Keratinocyte (primary cell): Measurements from ENCODE around the gene BCAS3. TPM values are rescaled to one million over a fixed set of nuclear protein-coding genes. Genes with fewer than 3 reads are reported as not detected.

ENCODE experiments used
- DNase-seq: peaks from one replicate; pipeline ENCODE4 v3.0.0-alpha.2; 2011; ENCODE audit warnings: low read depth, missing footprints, low spot score
- FAIRE-seq: peaks from 2 replicates; lab custom pipeline; 2011; peaks lifted over from hg19 to GRCh38; lab: Jason Lieb, UNC
- H2AFZ ChIP-seq: 2 replicates; pipeline ENCODE4 v1.6.0; 2012; ENCODE audit warnings: low read length, control low read depth, inconsistent platforms; ENCODE audit not compliant: control insufficient read depth
- H3K27ac ChIP-seq: 2 replicates; pipeline ENCODE4 v1.5.1; 2011; ENCODE audit warnings: low read length; ENCODE audit not compliant: control insufficient read depth, insufficient read depth
- H3K27me3 ChIP-seq: 3 replicates; pipeline ENCODE4 v1.6.0; 2011; ENCODE audit warnings: low read length; ENCODE audit not compliant: control insufficient read depth, insufficient read depth; ENCODE audit errors: extremely low read depth
- H3K36me3 ChIP-seq, 2 experiments: 2 replicates in 1 of 2; 3 replicates in 1 of 2; pipeline ENCODE4 v1.5.1; 2011; ENCODE audit warnings: low read length in 2 of 2, mild to moderate bottlenecking in 1 of 2; ENCODE audit not compliant: control insufficient read depth in 2 of 2, insufficient read depth in 2 of 2; ENCODE audit errors: extremely low read depth in 1 of 2
- H3K4me1 ChIP-seq: 3 replicates; pipeline ENCODE4 v1.5.1; 2011; ENCODE audit warnings: low read length; ENCODE audit not compliant: control insufficient read depth, insufficient read depth; ENCODE audit errors: extremely low read depth
- H3K4me2 ChIP-seq: 3 replicates; pipeline ENCODE4 v1.6.0; 2011; ENCODE audit warnings: low read depth, low read length; ENCODE audit not compliant: control insufficient read depth, insufficient read depth; ENCODE audit errors: extremely low read depth
- H3K4me3 ChIP-seq, 3 experiments: fragments of 200-600 bp in 1 of 3; sonication (generic) in 1 of 3; 2 replicates in 2 of 3; 3 replicates in 1 of 3; pipeline ENCODE4 v1.5.1; 2011 to 2016; ENCODE audit warnings: low read length in 3 of 3, mild to moderate bottlenecking in 3 of 3, control low read depth in 2 of 3, inconsistent platforms in 1 of 3, low read depth in 1 of 3, mixed read lengths in 1 of 3, mixed run types in 1 of 3, moderate library complexity in 1 of 3; ENCODE audit not compliant: control insufficient read depth in 2 of 3, insufficient read depth in 2 of 3; ENCODE audit errors: extremely low read depth in 1 of 3
- H3K79me2 ChIP-seq: 2 replicates; pipeline ENCODE4 v1.6.0; 2012; ENCODE audit warnings: low read length; ENCODE audit not compliant: control insufficient read depth, insufficient read depth
- H3K9ac ChIP-seq: 3 replicates; pipeline ENCODE4 v1.6.0; 2011; ENCODE audit warnings: low read length; ENCODE audit not compliant: control insufficient read depth, insufficient read depth; ENCODE audit errors: extremely low read depth
- H3K9me1 ChIP-seq: 3 replicates; pipeline ENCODE4 v1.6.0; 2011; ENCODE audit warnings: low read length; ENCODE audit not compliant: control insufficient read depth, insufficient read depth; ENCODE audit errors: extremely low read depth
- H3K9me3 ChIP-seq: 2 replicates; pipeline ENCODE4 v1.5.1; 2012; ENCODE audit warnings: low read depth, low read length; ENCODE audit not compliant: control insufficient read depth
- H4K20me1 ChIP-seq: 3 replicates; pipeline ENCODE4 v1.6.0; 2011; ENCODE audit warnings: low read length; ENCODE audit not compliant: control insufficient read depth, insufficient read depth; ENCODE audit errors: extremely low read depth
- CTCF ChIP-seq, 3 experiments: IDR thresholded peaks in 1 of 3; conservative IDR thresholded peaks in 1 of 3; optimal IDR thresholded peaks in 1 of 3; 2 replicates in 2 of 3; 3 replicates in 1 of 3; pipeline versions ENCODE3 to v1.5.1; 2011; ENCODE audit warnings: low read length in 3 of 3, mild to moderate bottlenecking in 3 of 3, moderate library complexity in 2 of 3, control low read depth in 1 of 3, inconsistent platforms in 1 of 3; ENCODE audit not compliant: insufficient read depth in 2 of 3; ENCODE audit errors: extremely low read depth in 1 of 3
- EZH2 ChIP-seq: IDR thresholded peaks from one replicate; pipeline ENCODE4 v1.6.1; 2012; ENCODE audit warnings: inconsistent platforms, mild to moderate bottlenecking, low read length, moderate library complexity
- dilution Hi-C: fragments of 300-500 bp; cut with MboI; formaldehyde crosslinking; loops from one replicate; pipeline ENCODE4 v1.7.0; 2020; ENCODE audit warnings: low sequenced_read_pairs; ENCODE audit not compliant: extremely low pct_ligation_motif_present
- polyA plus RNA-seq, 5 experiments: library from polyadenylated mRNA; depleted of rRNA in 3 of 5; stranded (reverse) in 3 of 5; stranded (forward) in 1 of 5; unstranded in 1 of 5; fragments of >200 nt; gene quantifications; 1 replicate in 1 of 5; 2 replicates in 3 of 5; 3 replicates in 1 of 5; pipeline versions ENCODE4 v1.2.1 to v1.2.3, GENCODE V29; 2011 to 2012; ENCODE audit warnings: missing spikeins in 2 of 5, low read depth in 1 of 5, low replicate concordance in 1 of 5

The BCAS3 gene
- polyA plus RNA-seq, 1 donor (not counting 4 experiments of a cell fraction or from before 2014, with no cell fraction given): 11.8 TPM

- H2AFZ ChIP-seq: no peak overlapping the region
- H3K9me1 ChIP-seq: no peaks in the 10 kb centered on the region
- H3K27ac ChIP-seq: no peak overlapping the region
- no peaks in the 10 kb centered on the region for H3K36me3 ChIP-seq
- no peaks in the 10 kb centered on the region for H3K4me1 ChIP-seq
- no peaks in the 10 kb centered on the region for H3K27me3 ChIP-seq
- no peak for TF ChIP-seq CTCF (optimal IDR thresholded peaks at IDR 0.05 in 1 of 3, IDR thresholded peaks at IDR 0.05 in 1 of 3, conservative IDR thresholded peaks at IDR 0.05 in 1 of 3; ENCODE audit: extremely low read depth in 1 of 3, insufficient read depth in 2 of 3, low read length in 3 of 3)
- no peak for TF ChIP-seq EZH2
- dilution Hi-C loops: no loop called here
- H3K79me2 ChIP-seq: no peaks in the 10 kb centered on the region
- no peak for DNase-seq
- H3K9ac ChIP-seq: no peak overlapping the region
- H3K4me2 ChIP-seq: no peak overlapping the region
- no peak for FAIRE-seq
- no peaks in the 10 kb centered on the region for H3K9me3 ChIP-seq
- H4K20me1 ChIP-seq: peaks cover 2% of the 10 kb centered on the region
- H3K4me3 ChIP-seq: no peak overlapping the region
Observed at GRCh38 chr17:61382796-61383688, 705.4 kb downstream of the BCAS3 start.

- Histone ChIP-seq H3K79me2 (no peaks in the 10 kb centered on the region), H4K20me1 (peaks cover 2% of the 10 kb centered on the region), H3K9ac (no peak overlapping the region), H3K27me3 (peaks cover 2% of the 10 kb centered on the region), H3K9me1 (no peaks in the 10 kb centered on the region), H3K4me3 (no peak overlapping the region), H3K4me2 (no peak overlapping the region), H2AFZ (no peak overlapping the region), H3K4me1 (no peaks in the 10 kb centered on the region), H3K9me3 (no peaks in the 10 kb centered on the region), H3K27ac (no peak overlapping the region), H3K36me3 (no peaks in the 10 kb centered on the region)
- DNase-seq: no peak
- TF ChIP-seq EZH2 (no peak), CTCF (optimal IDR thresholded peaks at IDR 0.05 in 1 of 3, IDR thresholded peaks at IDR 0.05 in 1 of 3, conservative IDR thresholded peaks at IDR 0.05 in 1 of 3; ENCODE audit: extremely low read depth in 1 of 3, insufficient read depth in 2 of 3, low read length in 3 of 3) (no peak)
- no peak for FAIRE-seq
- dilution Hi-C loops: no loop called here
Observed at GRCh38 chr17:61383689-61384201, 706.1 kb downstream of the BCAS3 start.
